Measurements from ENCODE around the gene MEIS2.

DNA sequence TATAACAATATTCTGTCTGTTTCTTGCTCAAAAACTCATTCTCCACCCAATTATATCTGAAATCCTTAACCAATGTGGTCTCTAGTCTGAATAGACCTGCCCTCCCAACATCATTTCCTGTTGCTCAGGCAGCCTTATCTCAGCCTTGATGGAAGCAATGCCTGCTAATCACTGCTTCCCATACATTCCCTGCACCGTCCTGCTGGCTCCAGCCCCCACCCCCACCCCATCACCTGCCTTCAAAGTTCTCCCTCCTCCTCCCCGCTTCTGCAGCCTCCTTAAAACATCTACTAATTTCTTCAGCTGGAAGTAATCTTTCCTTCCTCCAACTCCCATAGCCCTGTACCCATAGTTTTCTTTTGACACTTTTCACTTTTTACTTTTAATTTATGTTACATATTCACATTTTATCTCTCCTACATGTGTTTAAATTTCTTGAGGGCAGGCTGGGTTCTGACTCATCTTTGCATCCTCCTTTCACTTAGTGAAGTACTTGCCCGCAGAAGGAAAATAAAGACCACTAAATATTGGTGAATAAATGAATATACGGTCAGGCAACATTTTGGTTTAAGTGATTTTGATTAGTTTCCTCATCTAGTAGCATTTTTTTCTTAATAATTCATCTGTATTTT is 98.2 kb downstream of the MEIS2 start:
- TF ChIP-seq, protein P1, sequence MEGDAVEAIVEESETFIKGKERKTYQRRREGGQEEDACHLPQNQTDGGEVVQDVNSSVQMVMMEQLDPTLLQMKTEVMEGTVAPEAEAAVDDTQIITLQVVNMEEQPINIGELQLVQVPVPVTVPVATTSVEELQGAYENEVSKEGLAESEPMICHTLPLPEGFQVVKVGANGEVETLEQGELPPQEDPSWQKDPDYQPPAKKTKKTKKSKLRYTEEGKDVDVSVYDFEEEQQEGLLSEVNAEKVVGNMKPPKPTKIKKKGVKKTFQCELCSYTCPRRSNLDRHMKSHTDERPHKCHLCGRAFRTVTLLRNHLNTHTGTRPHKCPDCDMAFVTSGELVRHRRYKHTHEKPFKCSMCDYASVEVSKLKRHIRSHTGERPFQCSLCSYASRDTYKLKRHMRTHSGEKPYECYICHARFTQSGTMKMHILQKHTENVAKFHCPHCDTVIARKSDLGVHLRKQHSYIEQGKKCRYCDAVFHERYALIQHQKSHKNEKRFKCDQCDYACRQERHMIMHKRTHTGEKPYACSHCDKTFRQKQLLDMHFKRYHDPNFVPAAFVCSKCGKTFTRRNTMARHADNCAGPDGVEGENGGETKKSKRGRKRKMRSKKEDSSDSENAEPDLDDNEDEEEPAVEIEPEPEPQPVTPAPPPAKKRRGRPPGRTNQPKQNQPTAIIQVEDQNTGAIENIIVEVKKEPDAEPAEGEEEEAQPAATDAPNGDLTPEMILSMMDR (IDR thresholded peaks at IDR 0.05) = no peak
- TF ChIP-seq POLR2A (IDR thresholded peaks at IDR 0.05) = no peak

Data from stomach (tissue), 4 donors.